SKM-1 treated with dmso at 0.1 percent for 144 hours (cell line): Measurements from ENCODE around the gene RAB29.
"Not testable (repeated sequence)": the region's sequence is repeated elsewhere in the genome, so short reads cannot be mapped to it uniquely, and the experiment has no call there.

Source experiments
- DNase-seq: peaks from one replicate; lab custom pipeline; 2025; ENCODE audit not compliant: unreplicated experiment; lab: John Stamatoyannopoulos, UW

RAB29 gene

DNA sequence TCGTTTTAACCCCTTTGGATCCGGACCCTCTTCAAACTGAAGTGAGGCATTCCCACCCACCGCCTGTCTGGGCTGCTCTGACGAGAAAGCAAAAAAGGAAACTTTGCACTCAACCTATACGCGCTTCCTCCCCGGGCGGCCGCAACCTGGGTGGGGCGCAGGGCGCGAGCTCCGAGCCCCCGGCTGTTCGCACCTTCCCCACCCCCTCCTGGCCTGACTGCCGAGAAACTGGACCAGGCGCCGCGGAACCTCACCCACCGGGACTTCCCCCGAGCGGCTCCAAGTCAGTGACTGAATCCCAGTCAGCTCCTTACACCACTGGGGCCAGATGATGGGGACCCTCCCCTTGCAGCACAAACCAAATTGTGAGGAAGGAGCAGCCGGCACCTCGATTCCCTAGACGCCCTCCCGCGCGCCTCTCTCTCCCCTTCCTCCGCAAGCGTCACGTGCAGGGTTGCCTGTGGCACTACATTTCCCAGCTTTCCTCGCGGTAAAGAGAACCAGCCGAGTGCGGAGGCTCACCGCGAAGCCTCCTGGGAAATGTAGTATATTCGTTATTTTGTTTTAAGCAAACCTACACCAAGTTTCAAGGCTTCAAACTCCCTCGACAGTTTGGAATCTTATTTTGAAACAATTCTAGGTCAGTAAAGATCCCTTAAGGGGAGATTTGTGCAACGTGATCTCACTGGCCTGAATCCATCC is at the start of gene RAB29:
TSS of gene RAB29 (minus strand) at position 468 of the 702 bp plus-strand sequence. CDS start 526 bp downstream, outside the sequence.
- DNase-seq = peak; percentile 96

GRCh38 chr1:205824180-205824579 is 48.9 kb upstream of the RAB29 start:
- peak; percentile 35 for DNase-seq

DNA sequence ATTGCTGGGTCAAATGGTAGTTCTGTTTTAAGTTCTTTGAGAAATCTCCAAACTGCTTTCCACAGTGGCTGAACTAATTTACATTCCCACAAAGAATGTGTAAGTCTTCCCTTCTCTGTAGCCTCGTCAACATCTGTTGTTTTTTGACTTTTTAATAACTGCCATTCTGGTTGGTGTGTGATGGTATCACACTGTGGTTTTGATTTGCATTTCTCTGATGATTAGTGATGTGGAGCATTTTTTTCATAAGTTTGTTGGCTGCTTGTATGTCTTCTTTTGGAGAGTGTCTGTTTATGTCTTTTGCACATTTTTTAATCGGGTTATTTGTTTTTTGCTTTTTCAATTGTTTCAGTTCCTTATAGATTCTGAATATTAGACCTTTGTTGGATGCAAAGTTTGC is 48.0 kb upstream of the RAB29 start:
- not testable (repeated sequence) for DNase-seq

- no peak for DNase-seq
Observed at GRCh38 chr1:205822397-205822796, 47.1 kb upstream of the RAB29 start.

GRCh38 chr1:205817988-205818387 is 42.7 kb upstream of the RAB29 start:
- DNase-seq = no peak

GRCh38 chr1:205817364-205817763 is 42.1 kb upstream of the RAB29 start:
- DNase-seq = no peak

DNA sequence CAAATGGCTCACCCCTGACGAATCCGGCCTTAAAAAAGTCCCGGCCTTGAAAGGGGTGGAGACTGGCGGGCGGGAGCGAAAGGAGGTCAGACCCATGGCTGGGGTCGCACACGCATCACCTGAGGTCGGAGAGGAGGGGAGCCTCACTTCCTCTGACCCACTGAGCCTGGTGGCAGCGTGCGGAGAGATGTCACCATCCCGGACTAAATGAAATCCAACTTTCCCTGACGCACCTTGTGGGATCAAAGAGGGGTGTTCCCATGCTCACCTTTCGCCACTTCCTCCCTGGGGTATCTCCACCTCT is 38.4 kb upstream of the RAB29 start:
- DNase-seq = no peak

- DNase-seq = peak; percentile 92
Observed at GRCh38 chr1:205812878-205813754, 37.8 kb upstream of the RAB29 start, which contains the start of gene SLC41A1. SLC41A1 (minus strand) TSS chr1:205813198; CDS start chr1:205810441, 2,757 bp downstream.

DNA sequence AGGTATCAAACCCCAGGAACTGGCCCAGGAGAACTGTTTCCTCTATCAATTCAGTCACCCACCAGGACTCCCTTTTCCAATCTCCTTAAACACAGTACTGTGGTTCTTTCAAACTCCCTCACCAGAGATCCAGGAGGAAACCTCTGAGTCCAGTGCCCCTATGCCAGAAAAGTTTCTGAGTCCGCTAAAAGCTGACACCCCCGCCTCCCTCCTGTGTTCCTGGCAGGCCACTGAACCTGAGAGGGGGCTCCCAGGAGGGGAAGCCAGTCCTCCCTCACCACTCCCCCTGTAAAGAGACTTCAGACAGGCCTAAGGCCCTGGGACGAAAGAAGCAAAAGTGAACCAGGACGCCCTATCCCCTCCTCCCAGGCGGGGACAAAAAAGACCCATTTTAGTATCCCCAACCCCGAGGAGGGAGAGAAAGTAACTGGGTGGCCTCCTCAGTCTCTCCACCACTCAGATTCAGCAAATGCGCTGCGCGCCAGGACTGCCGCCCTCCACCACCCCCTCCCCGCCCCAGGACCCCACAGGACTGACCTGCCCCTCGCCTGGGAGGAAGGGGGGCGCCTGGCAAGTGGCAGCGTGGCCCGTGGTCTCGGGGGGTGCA is 37.1 kb upstream of the RAB29 start:
- DNase-seq = no peak

- DNase-seq = no peak
Observed at GRCh38 chr1:205811660-205812059, 36.4 kb upstream of the RAB29 start.

GRCh38 chr1:205810448-205811157 is 35.3 kb upstream of the RAB29 start:
- no peak for DNase-seq

DNA sequence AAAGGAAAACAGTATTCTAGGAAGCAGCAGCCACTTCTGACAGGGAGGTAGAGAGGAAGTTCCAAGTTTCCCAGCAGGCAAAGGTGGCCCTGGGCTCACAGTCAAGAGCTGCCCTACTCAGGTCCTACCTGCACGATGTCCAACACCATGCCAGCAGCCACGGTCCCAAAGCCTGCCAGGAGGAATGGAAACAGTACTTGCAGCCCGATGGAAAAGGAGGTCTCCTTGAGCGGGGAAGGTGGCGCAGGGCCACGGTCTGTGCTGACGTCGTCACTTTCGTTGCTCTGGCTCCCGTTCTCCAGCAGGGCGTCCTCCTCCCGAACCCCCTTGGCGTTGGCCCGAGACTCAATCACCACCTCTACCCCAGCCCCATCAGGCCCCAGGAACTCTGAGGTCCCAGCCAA is 34.7 kb upstream of the RAB29 start:
- no peak for DNase-seq

DNA sequence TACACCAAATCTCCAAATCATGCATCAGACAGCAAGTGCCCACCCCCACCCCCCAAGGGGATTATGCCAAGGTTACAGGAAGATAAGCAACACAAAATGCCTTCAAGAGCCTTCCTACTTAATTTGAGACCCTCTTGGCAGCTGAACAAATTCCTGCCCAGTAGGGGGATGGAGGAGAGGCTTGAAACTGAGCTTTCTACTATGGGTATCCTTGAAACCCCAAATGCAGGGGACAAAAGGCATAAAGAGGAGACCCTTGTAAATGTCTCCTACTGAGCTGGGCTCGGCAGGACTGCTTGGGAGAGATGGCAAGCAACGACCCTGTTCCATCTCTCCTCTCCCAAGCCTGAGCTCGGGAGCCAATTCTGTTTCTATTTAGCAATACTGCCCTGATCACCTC is 34.2 kb upstream of the RAB29 start:
- no peak for DNase-seq

DNA sequence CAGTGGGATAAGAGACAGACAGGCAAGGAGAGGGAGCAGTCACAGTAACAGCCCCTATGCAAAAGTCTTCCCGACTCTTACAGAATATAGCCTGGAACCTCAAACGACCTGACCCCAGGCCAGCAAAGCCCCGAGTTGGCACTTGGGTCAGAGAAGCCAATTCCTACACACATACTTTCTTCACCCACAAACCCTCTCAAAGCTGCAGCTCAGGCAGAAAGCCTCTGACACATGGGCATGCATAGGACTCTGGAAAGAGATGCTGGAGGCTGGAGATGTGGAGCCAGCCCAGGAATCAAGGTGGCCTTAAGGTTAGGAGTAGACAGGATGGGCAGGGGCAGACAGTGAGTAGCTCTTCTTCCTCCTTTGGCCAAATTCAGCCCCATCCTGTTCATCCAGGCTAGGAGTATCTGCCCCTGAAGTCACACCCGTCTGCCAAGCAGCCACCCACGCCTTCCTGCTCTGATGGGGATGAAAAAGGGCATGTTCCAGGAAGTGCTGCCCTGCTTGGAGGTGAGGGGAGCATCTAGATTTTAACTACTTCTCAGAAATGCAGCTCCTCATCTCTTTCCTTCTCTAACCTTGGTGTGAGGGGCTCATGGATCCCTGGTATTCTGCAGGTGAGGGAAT is 29.9 kb upstream of the RAB29 start:
- DNase-seq = no peak

DNA sequence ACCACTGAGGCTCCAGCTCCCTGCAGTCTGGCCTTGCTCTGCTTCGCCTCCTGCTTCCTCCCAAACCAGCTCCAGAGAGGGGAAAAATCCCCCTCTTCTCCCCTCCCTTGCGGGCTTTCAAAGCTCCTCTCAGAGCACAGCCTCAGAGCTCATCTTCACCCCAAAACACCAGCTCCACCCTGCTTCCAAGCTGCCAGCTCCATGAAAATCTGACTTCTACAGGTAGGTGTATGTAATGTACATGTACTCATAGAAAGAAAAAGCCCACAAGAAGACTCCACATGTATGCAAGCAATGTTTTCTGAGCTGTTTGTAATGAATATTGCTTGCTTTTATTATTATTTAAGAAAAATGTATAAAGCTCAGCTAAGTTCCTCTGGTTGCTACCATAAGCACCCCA is 29.3 kb upstream of the RAB29 start:
- DNase-seq = no peak

DNA sequence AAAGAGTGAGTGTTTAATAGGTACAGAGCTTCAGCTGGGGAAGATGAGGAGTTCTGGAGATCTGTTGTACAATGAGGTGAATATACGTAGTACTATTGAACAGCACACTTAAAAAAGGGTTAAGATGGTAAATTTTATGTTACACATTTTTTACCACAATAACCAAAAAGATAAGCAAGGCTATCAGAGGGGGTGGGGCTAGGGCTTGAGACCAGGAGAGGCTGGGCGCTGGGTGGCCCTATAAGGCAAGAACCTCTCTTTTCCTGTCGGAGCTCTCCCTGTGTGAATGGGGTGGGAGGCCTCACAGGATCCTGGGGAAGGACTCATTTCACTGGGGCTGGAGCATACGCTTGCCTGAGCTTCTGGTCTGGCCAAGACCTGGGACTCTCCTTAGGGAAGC is 28.7 kb upstream of the RAB29 start:
- no peak for DNase-seq

DNA sequence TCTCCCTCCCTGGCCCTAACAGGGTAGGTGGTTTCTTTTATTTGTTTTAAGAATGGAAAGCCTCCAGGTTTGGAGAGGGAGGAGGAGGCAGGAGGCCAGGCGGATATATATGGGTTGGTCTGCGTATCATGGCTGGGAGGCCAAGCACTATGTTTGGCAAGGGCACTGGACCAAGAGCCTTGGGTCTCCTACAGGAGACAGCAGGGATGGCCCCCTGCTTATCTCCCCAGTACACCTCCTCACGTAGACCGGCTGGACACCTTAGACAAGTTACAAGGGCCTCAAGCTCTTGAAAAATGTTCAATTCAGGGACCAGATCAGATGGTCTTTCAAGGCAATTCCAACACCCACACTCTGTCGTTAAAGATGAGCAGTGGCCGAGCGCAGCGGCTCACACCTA is 26.8 kb upstream of the RAB29 start:
- no peak for DNase-seq

DNA sequence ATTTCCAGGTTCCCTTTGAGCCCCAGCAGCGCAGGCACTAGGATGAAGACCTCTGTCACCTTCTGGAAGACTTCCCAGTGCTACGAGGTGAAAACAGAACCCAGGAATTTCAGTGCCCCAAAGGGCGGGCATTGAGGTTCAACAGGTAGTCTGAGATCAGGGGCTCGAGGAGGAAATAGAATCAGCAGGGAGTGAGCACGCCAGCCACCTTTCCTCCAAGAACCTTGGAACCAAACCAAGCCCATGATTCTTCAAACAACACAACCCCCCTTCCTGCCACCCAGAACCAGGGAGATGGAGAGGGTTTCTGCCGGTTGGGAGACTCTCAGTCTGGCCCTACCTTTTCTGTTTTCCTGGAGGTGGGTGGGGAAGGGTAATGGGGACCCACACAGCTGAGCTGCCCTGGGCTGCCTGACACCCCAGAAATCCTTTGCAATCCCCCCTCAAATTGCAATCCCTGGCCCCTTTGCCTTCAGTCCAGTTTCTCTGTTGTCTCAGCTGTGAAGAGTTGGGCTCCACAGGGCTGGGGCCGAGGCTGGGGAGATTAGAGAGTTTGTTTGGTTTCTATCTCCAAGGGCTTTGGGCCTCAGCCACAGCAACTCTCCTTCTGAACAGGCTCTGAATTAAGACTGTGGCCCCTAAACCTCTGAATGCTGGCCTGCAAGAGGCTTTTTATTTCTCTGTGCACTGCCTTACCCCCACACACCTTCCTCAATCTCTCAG is 25.9 kb upstream of the RAB29 start:
- no peak for DNase-seq

DNA sequence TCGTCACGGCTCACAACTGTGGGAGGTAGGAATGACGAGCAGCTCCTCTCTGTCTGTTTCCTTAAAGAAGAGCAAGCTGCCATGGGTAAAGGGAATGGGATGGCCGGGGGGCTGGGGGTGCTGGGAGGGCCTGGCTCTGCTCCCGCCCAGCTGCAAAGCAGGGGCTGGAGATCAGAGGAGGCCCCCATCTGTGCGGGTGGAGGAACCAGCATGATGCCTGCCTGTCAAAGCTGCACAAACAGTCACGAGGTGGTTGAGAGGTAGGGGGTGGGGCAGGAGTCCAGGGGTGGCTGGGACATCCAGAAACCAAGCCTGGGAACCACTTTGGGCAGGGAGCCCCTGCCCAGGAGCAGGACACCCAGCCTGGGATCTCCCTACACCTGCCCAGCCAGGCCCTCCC is 25.1 kb upstream of the RAB29 start:
- no peak for DNase-seq

GRCh38 chr1:205798577-205798976 is 23.3 kb upstream of the RAB29 start:
- no peak for DNase-seq
